ENCODE results near the gene HAND2. TPM values are rescaled to one million over a fixed set of nuclear protein-coding genes. Genes with fewer than 3 reads are reported as not detected.
A peak's percentile ranks its signal among the peaks of the same experiment; 100 is the strongest.

The HAND2 gene
- total RNA-seq, 1 donor from 2014 or later = 116 TPM

- DNase-seq (ENCODE audit: low spot score) = no peak
Measured at GRCh38 chr4:173503330-173504180, 26.5 kb downstream of the HAND2 start.

GRCh38 chr4:173502282-173502681 is 27.7 kb downstream of the HAND2 start:
- DNase-seq (ENCODE audit: low spot score) = no peak

DNA sequence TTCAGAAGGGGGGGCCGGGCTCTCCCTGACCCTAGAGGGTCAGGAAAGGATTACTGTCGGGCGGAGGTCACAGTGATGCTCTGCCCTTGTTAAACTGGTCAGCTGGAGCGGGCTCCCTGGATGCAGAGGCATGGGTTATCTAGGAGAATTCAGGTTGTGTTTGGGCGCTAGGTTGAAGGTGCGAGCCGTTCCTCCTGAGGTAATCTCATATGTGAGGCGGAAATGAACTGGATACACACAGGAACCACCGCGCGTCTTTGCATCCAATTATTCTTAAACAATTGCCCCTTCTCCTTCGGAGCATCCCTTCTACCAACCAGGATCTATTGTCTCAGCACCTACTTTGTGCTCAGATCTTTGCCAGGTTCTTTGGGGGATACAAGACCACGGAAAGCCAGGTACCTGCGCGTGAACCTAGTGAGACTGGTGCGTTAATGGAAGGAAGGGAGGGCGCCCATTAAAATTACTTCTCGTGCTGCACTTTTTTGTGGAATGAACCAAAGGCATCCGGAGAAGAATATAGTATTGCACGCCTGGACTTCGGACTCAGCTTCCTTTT is 28.4 kb downstream of the HAND2 start:
- DNase-seq (ENCODE audit: low spot score) = no peak

DNA sequence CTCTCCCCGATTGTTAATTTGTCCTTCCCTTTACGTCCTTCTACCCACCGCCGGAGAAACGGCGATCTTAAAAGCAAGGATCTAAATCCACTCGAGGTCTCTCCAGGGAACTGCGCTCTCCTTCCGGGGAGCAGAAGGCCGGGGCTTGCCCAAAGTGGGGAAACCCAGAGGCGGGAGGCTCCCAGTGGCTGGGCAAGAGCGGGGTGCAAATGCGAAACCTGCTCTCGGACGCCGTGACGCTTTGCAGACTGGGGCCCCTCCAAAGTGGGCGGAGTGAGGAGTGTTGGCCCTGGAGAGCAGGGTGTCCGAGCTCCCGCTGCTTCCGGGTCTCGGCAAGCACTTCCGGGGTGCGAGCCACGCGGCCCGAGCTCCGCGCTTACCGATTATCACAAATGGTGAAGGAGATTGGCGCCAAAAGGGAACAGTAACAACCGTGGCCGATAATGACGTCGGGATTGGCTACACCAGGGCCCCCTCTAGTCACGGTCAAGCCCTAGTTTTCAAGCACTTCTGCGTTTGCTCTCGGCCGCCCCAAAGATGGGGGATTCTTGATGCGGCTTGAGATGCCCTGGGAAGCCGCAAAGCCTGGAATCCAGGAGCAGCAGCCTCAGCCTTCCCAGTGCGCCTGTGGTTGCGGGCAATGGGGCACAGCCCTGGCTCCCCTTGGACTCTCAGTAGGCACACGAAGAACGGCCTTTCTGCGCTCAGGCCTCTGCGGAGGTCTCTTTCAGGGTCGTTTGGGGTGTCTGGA is 29.0 kb downstream of the HAND2 start:
- DNase-seq (ENCODE audit: low spot score) = peak; percentile 67

- DNase-seq (ENCODE audit: low spot score) = peak; percentile 58
Measured at GRCh38 chr4:173499658-173500535, 30.1 kb downstream of the HAND2 start.

DNA sequence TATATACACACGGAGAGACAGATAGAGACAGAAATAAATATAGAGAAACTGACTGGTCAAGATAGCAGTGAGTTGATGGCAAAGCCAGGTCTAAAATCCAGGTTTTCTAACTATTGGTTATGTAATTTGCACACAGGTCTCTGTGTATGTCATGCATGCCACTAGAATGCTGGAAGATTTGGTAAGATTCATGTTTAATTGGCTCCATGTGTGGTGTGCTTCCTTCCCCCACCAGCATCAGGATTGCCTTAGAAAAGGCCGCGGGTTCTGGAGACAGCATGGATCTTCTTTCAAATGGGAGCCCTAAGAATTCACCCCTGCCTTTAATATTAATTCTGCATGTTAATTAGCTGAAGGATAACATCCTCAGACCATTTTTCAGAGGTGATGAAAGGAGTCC is 31.3 kb downstream of the HAND2 start:
- DNase-seq (ENCODE audit: low spot score) = no peak

DNA sequence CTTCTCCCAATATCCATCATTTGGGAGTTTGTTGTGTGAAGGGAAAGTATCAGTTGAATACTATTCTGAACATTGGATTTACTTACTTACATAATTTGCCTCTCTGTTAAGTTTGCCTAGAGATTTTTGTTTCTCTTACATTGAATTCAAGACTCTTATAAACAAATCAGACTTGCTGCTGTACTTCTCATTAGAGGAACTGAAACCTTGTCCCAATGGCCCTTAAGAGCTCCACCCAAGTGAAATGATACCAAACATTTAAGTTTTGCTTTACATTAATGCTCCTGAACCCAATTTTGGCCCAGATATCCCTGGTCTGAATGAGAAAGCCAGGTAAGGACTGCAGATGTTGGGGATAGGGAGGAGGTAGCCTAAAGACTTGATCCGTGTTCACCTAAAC is 32.0 kb downstream of the HAND2 start:
- no peak for DNase-seq (ENCODE audit: low spot score)

- peak; percentile 62 for DNase-seq (ENCODE audit: low spot score)
Measured at GRCh38 chr4:173494013-173494970, 35.7 kb downstream of the HAND2 start.

DNA sequence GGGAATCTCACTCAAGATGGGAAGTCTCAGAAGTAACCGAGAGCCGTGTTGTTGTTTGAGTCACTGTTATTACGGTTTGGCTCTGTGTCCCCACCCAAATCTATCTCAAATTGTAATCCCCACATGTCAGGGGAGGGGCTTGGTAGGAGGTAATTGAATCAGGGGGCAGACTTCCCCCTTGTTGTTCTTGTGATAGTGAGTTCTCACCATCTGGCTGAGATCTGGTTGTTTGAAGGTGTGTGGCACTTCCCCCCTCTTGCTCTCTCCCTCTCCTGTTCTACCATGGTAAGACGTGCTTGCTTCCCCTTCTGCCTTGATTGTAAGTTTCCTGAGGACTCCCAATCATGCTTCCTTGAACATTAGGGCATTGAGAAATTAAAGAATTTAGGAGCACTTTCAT is 37.0 kb downstream of the HAND2 start:
- no peak for DNase-seq (ENCODE audit: low spot score)

DNA sequence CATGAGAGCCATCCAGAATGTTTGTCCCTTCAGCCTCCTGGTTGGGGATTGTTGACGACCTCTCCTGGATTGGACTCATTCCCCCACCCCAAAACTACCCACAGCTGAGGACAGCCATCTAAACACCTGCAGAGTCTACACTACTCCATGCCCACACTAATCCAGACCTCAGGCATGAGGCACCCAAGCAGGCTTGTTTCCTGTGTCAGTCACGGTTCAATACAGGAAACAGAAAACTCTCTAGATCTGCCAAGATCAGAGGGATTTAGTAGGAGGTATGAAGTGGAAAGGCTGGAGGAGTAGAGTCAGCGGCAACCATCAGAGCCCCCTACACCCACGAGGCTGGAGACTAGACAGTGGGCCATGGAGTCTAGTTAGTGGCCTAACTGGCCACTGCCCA is 37.7 kb downstream of the HAND2 start:
- DNase-seq (ENCODE audit: low spot score) = no peak

- peak; percentile 58 for DNase-seq (ENCODE audit: low spot score)
Measured at GRCh38 chr4:173490817-173491528, 39.1 kb downstream of the HAND2 start.

GRCh38 chr4:173490256-173490655 is 39.8 kb downstream of the HAND2 start:
- no peak for DNase-seq (ENCODE audit: low spot score)

GRCh38 chr4:173489514-173489913 is 40.5 kb downstream of the HAND2 start:
- DNase-seq (ENCODE audit: low spot score) = peak; percentile 24

GRCh38 chr4:173488656-173489055 is 41.4 kb downstream of the HAND2 start:
- DNase-seq (ENCODE audit: low spot score) = no peak

DNA sequence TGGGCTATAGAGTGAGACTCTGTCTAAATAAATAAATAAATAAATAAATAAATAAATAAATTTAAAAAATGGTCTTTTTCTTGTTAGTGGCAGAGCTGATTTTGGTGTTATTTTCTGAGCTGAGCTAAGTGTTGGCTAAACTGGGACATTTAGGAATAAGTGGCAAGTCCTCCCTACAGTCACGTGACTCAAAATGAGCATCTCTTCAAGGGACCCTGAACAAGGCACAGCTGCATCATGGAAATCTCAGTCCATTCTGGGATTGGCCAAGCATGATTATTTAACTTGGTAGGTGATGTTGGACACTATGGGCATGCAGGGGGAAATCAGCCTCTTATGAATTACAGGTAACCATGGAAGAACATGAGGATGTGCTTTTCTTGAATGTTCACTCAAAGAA is 42.0 kb downstream of the HAND2 start:
- DNase-seq (ENCODE audit: low spot score) = no peak

DNA sequence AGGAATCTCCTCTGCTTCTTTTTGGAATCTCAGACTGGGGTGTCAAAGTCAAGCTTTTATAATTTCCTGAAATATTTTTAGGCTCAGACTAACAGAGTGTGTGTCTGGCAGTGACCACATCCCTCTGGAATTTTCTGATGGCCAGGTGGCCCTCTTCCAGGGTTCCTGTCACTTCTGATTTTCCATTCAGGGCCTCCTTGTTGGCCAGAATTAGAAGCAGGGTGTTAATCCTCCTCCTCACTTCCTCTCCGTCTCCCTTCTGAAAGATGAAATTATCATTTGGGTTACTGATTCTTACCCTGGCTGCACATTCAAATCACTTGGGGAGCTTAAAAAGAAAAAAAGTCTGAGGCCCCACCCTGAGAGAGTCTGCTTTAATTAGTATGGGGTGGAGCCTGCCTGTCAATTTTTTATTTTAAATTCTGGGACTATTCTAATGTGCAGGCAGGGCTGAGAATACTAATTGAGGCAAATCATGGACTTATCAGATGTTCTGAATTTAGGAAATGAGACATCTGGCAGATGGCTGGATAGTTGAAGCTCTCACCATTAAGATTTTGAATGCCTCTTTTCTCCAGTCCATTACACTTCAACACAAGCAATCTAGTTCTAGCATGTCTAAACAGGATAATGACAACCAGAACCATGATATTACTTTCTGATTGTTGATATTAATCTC is 43.2 kb downstream of the HAND2 start:
- no peak for DNase-seq (ENCODE audit: low spot score)

GRCh38 chr4:173485164-173485563 is 44.9 kb downstream of the HAND2 start:
- no peak for DNase-seq (ENCODE audit: low spot score)

DNA sequence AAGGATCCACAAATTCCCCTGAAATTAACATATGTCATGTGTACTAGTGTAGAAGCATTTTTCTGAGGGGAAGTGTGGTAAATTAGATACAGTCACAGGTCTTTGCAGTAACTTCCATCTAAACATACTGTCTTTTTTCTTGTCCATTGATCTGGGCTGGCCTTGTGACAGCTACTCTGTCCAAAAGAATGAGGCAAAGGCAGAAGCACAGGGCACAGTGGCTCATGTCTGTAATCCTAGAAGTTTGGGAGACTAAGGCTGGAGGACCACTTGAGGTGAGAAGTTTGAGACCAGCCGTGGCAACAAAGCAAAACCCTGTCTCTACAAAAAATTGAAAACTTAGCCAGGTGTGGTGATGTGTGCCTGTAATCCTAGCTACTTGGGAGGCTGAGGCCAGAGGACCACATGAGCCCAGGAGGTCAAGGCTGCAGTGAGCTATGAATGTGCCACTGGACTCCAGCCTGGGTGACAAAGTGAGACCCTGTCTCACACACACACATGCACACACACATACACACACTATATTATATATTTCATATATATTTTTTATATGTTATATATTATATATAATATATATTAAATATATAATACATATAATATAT is 47.6 kb downstream of the HAND2 start:
- no peak for DNase-seq (ENCODE audit: low spot score)

GRCh38 chr4:173478913-173479283 is 51.1 kb downstream of the HAND2 start:
- DNase-seq (ENCODE audit: low spot score) = no peak

Data from umbilical cord (tissue), 2 donors.